Neural cell (in vitro differentiated cells): Measurements from ENCODE around the gene SH3RF2. TPM values are rescaled to one million over a fixed set of nuclear protein-coding genes. Genes with fewer than 3 reads are reported as not detected.

Experiments
- H2AFZ ChIP-seq: fragments of 200-600, 300-800 bp; sonication (generic), shearing (Covaris generic); 2 replicates; pipeline ENCODE4 v1.6.0; 2014; ENCODE audit warnings: low read depth, mild to moderate bottlenecking, antibody characterized with exemption, low read length, moderate library complexity
- H3F3A ChIP-seq: fragments of 200-600 bp; shearing (Covaris generic); 2 replicates; pipeline ENCODE4 v1.6.1; 2016; ENCODE audit warnings: mild to moderate bottlenecking, moderate library complexity, mixed read lengths, antibody characterized with exemption, low read length; ENCODE audit not compliant: insufficient read depth, poor library complexity, severe bottlenecking
- H3K27ac ChIP-seq: fragments of 200-600, 300-800 bp; sonication (generic), shearing (Covaris generic); 2 replicates; pipeline ENCODE4 v1.5.1; 2014; ENCODE audit warnings: mild to moderate bottlenecking, low read length, moderate library complexity
- H3K27me3 ChIP-seq: fragments of 300-800, 200-600 bp; sonication (generic), shearing (Covaris generic); 2 replicates; pipeline ENCODE4 v1.6.0; 2014; ENCODE audit warnings: mild to moderate bottlenecking, low read depth, low read length, moderate library complexity; ENCODE audit not compliant: insufficient read depth
- H3K36me3 ChIP-seq: fragments of 300-800, 200-600 bp; sonication (generic), shearing (Covaris generic); 2 replicates; pipeline ENCODE4 v1.5.1; 2014; ENCODE audit warnings: mild to moderate bottlenecking, antibody characterized with exemption, low read length, moderate library complexity; ENCODE audit not compliant: insufficient read depth
- H3K4me2 ChIP-seq: fragments of 300-800, 200-600 bp; sonication (generic), shearing (Covaris generic); 2 replicates; pipeline ENCODE4 v1.6.0; 2014; ENCODE audit warnings: mild to moderate bottlenecking, low read length
- H3K4me3 ChIP-seq: fragments of 300-800, 200-600 bp; sonication (generic), shearing (Covaris generic); 2 replicates; pipeline ENCODE4 v1.5.1; 2014; ENCODE audit warnings: mild to moderate bottlenecking, low read length, moderate library complexity
- H3K79me2 ChIP-seq: fragments of 200-600 bp; shearing (Covaris generic); replicated peaks from 2 replicates; pipeline ENCODE4 v1.6.0; 2014; ENCODE audit warnings: mild to moderate bottlenecking, low read length, moderate library complexity; ENCODE audit not compliant: insufficient read depth
- H3K9ac ChIP-seq: fragments of 300-800, 200-600 bp; sonication (generic), shearing (Covaris generic); 2 replicates; pipeline ENCODE4 v1.6.1; 2016; ENCODE audit warnings: mild to moderate bottlenecking, low read length, mixed read lengths
- H3K9me2 ChIP-seq: fragments of 200-600 bp; shearing (Covaris generic); 2 replicates; pipeline ENCODE4 v1.6.1; 2016; ENCODE audit warnings: mild to moderate bottlenecking, low read length, mixed read lengths; ENCODE audit not compliant: insufficient read depth
- H3K9me3 ChIP-seq: fragments of 200-600, 300-800 bp; sonication (generic), shearing (Covaris generic); 2 replicates; pipeline ENCODE4 v1.6.1; 2016; ENCODE audit warnings: mild to moderate bottlenecking, mixed run types, low read length, moderate library complexity, mixed read lengths
- H4K20me1 ChIP-seq: fragments of 200-600 bp; shearing (Covaris generic); 2 replicates; pipeline ENCODE4 v1.6.1; 2016; ENCODE audit warnings: mild to moderate bottlenecking, mixed run types; ENCODE audit not compliant: insufficient read depth
- EP300 ChIP-seq: fragments of 450-650 bp; conservative IDR thresholded peaks from 2 replicates; pipeline ENCODE4 v1.6.1; 2014; ENCODE audit warnings: antibody characterized with exemption, mild to moderate bottlenecking, moderate library complexity; ENCODE audit not compliant: poor library complexity, severe bottlenecking
- EZH2 ChIP-seq: fragments of 200-600, 300-800 bp; shearing (Covaris generic), sonication (generic); IDR thresholded peaks from 2 replicates; pipeline ENCODE4 v1.6.1; 2014; ENCODE audit warnings: antibody characterized with exemption, low read length, borderline replicate concordance, mild to moderate bottlenecking; ENCODE audit not compliant: insufficient read depth, poor library complexity, severe bottlenecking
- MXI1 ChIP-seq: fragments of 450-650 bp; conservative IDR thresholded peaks from 2 replicates; pipeline ENCODE4 v1.6.1; 2014; ENCODE audit warnings: antibody characterized with exemption, mild to moderate bottlenecking; ENCODE audit not compliant: poor library complexity, severe bottlenecking
- POLR2AphosphoS5 ChIP-seq: IDR thresholded peaks from 2 replicates; pipeline ENCODE4 v1.6.1; 2012
- RAD21 ChIP-seq: fragments of 450-650 bp; conservative IDR thresholded peaks from 2 replicates; pipeline ENCODE4 v1.6.1; 2014; ENCODE audit warnings: antibody characterized with exemption, mild to moderate bottlenecking, moderate library complexity
- SMC3 ChIP-seq: fragments of 450-650 bp; conservative IDR thresholded peaks from 2 replicates; pipeline ENCODE4 v1.6.1; 2014; ENCODE audit warnings: antibody characterized with exemption, mild to moderate bottlenecking, moderate library complexity; ENCODE audit not compliant: poor library complexity
- TAF1 ChIP-seq: IDR thresholded peaks from 2 replicates; pipeline ENCODE4 v1.6.1; 2012; ENCODE audit warnings: low read depth
- polyA plus RNA-seq: library from polyadenylated mRNA; depleted of rRNA; stranded (reverse); fragments of >200 nt; gene quantifications from 2 replicates; pipeline ENCODE4 v1.2.3, GENCODE V29; 2014
- TF ChIP-seq, protein P1 (sequence below): fragments of 450-650 bp; IDR thresholded peaks from 2 replicates; pipeline ENCODE4 v1.5.1; 2014; ENCODE audit warnings: antibody characterized with exemption, mild to moderate bottlenecking, moderate library complexity; ENCODE audit not compliant: poor library complexity, severe bottlenecking
- TF ChIP-seq, protein P2 (sequence below): IDR thresholded peaks from 2 replicates; pipeline ENCODE4 v1.6.1; 2012; ENCODE audit warnings: borderline replicate concordance

SH3RF2 gene
- polyA plus RNA-seq, 1 donor from 2014 or later: not detected

GRCh38 chr5:146005264-146005663 lies 68.9 kb downstream of the SH3RF2 start:
- TF ChIP-seq MXI1: no peak
- no peak for TF ChIP-seq RAD21
- TF ChIP-seq POLR2AphosphoS5: no peak
- TF ChIP-seq EZH2: no peak
- TF ChIP-seq TAF1: no peak
- no peak for TF ChIP-seq SMC3
- TF ChIP-seq, protein P1, sequence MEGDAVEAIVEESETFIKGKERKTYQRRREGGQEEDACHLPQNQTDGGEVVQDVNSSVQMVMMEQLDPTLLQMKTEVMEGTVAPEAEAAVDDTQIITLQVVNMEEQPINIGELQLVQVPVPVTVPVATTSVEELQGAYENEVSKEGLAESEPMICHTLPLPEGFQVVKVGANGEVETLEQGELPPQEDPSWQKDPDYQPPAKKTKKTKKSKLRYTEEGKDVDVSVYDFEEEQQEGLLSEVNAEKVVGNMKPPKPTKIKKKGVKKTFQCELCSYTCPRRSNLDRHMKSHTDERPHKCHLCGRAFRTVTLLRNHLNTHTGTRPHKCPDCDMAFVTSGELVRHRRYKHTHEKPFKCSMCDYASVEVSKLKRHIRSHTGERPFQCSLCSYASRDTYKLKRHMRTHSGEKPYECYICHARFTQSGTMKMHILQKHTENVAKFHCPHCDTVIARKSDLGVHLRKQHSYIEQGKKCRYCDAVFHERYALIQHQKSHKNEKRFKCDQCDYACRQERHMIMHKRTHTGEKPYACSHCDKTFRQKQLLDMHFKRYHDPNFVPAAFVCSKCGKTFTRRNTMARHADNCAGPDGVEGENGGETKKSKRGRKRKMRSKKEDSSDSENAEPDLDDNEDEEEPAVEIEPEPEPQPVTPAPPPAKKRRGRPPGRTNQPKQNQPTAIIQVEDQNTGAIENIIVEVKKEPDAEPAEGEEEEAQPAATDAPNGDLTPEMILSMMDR: no peak
- no peak for TF ChIP-seq EP300
- TF ChIP-seq, protein P2, sequence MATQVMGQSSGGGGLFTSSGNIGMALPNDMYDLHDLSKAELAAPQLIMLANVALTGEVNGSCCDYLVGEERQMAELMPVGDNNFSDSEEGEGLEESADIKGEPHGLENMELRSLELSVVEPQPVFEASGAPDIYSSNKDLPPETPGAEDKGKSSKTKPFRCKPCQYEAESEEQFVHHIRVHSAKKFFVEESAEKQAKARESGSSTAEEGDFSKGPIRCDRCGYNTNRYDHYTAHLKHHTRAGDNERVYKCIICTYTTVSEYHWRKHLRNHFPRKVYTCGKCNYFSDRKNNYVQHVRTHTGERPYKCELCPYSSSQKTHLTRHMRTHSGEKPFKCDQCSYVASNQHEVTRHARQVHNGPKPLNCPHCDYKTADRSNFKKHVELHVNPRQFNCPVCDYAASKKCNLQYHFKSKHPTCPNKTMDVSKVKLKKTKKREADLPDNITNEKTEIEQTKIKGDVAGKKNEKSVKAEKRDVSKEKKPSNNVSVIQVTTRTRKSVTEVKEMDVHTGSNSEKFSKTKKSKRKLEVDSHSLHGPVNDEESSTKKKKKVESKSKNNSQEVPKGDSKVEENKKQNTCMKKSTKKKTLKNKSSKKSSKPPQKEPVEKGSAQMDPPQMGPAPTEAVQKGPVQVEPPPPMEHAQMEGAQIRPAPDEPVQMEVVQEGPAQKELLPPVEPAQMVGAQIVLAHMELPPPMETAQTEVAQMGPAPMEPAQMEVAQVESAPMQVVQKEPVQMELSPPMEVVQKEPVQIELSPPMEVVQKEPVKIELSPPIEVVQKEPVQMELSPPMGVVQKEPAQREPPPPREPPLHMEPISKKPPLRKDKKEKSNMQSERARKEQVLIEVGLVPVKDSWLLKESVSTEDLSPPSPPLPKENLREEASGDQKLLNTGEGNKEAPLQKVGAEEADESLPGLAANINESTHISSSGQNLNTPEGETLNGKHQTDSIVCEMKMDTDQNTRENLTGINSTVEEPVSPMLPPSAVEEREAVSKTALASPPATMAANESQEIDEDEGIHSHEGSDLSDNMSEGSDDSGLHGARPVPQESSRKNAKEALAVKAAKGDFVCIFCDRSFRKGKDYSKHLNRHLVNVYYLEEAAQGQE: no peak
- Histone ChIP-seq H3K9me3 (peaks cover 5% of the 10 kb centered on the region), H2AFZ (no peak overlapping the region), H3F3A (no peaks in the 10 kb centered on the region), H3K79me2 (no peaks in the 10 kb centered on the region), H3K27ac (no peak overlapping the region), H3K4me3 (no peak overlapping the region), H3K9me2 (no peaks in the 10 kb centered on the region), H3K36me3 (no peaks in the 10 kb centered on the region), H4K20me1 (no peaks in the 10 kb centered on the region), H3K4me2 (no peak overlapping the region), H3K9ac (no peak overlapping the region), H3K27me3 (no peaks in the 10 kb centered on the region)

DNA sequence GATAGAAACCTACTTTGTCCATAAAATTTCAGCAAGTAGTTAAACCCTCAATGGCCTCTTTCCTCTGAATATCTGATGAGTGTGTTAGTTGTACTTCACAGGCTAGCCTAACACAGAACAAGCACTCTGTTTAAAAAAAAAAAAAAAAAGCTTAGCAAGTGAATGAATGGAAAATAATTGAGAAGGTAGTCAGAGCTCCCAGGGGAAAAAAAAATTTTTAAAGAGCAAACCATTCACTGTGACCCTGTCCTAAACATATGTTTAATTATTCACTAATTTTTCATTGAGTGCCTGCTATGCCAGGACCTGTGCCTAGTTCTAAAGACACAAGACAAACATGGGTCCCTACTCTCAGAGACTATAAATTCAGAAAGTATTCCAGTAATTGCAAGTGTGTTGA lies 69.3 kb downstream of the SH3RF2 start:
- Histone ChIP-seq H2AFZ (no peak overlapping the region), H3K9me2 (no peaks in the 10 kb centered on the region), H3K9me3 (peaks cover 5% of the 10 kb centered on the region), H3K79me2 (no peaks in the 10 kb centered on the region), H3K27ac (no peak overlapping the region), H3K4me2 (no peak overlapping the region), H3K27me3 (no peaks in the 10 kb centered on the region), H4K20me1 (no peaks in the 10 kb centered on the region), H3K36me3 (no peaks in the 10 kb centered on the region), H3F3A (no peaks in the 10 kb centered on the region), H3K9ac (no peak overlapping the region), H3K4me3 (no peak overlapping the region)
- no peak for TF ChIP-seq RAD21
- TF ChIP-seq POLR2AphosphoS5: no peak
- TF ChIP-seq TAF1: no peak
- TF ChIP-seq SMC3: no peak
- no peak for TF ChIP-seq MXI1
- no peak for TF ChIP-seq EZH2
- no peak for TF ChIP-seq EP300
- TF ChIP-seq, protein P1: no peak
- TF ChIP-seq, protein P2: no peak
